Kidney epithelial cell (primary cell): ENCODE measurements around the gene CPEB3. TPM values are rescaled to one million over a fixed set of nuclear protein-coding genes. Genes with fewer than 3 reads are reported as not detected.

Source experiments
- DNase-seq: peaks from one replicate; pipeline ENCODE4 v3.0.0-alpha.2; 2010; ENCODE audit warnings: low read depth
- H3K27me3 ChIP-seq: 2 replicates; pipeline ENCODE4 v1.6.0; 2011; ENCODE audit warnings: low read length; ENCODE audit not compliant: control insufficient read depth, insufficient read depth
- H3K36me3 ChIP-seq: 2 replicates; pipeline ENCODE4 v1.5.1; 2011; ENCODE audit warnings: low read length; ENCODE audit not compliant: control insufficient read depth, insufficient read depth
- H3K4me3 ChIP-seq: 2 replicates; pipeline ENCODE4 v1.5.1; 2011; ENCODE audit warnings: low read depth, mild to moderate bottlenecking, control low read depth, low read length
- total RNA-seq: library from RNA; depleted of rRNA; stranded (reverse); fragments of >200 nt; gene quantifications from 2 replicates; pipeline ENCODE4 v1.2.3, GENCODE V29; 2015
- TF ChIP-seq, protein P1 (sequence below): IDR thresholded peaks from 2 replicates; pipeline ENCODE4 v1.5.1; 2011; ENCODE audit warnings: mild to moderate bottlenecking, moderate library complexity, low read length, control low read depth, inconsistent platforms; ENCODE audit not compliant: insufficient read depth, poor library complexity, severe bottlenecking

CPEB3 gene
- total RNA-seq, 1 donor from 2014 or later: 1.2 TPM

DNA sequence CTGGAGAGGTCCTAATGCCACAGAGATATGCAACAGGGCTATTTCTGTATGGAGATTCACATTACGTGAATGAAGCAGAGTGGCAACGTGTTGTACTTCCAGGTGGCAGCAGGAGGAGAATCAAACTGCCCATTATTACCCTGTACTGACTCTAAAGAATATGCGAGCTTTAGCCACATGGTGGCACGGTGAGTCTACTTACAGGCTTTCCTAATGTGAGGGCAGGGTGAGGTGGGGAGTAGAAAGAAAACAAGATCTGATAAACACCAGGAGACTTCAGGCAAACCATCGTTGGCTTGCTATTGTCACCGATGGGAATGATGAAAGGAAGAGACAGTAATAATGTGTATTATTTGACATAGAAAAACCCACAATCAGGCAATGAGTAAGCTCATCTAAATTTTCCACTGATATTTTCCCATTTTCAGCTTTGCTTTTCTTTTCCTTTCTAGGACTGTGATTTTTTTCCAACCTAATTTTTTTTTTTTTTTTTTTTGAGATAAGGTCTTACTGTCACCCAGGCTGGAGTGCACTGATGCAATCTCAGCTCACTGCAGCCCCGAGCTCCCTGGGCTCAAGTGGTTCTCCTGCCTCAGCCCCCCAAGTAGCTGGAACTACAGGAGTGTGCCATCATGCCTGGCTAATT, 203.0 kb downstream of the CPEB3 start:
- Histone ChIP-seq H3K36me3 (no peaks in the 10 kb centered on the region), H3K4me3 (no peak overlapping the region), H3K27me3 (no peaks in the 10 kb centered on the region)
- peak; percentile 37 for DNase-seq
- TF ChIP-seq, protein P1, sequence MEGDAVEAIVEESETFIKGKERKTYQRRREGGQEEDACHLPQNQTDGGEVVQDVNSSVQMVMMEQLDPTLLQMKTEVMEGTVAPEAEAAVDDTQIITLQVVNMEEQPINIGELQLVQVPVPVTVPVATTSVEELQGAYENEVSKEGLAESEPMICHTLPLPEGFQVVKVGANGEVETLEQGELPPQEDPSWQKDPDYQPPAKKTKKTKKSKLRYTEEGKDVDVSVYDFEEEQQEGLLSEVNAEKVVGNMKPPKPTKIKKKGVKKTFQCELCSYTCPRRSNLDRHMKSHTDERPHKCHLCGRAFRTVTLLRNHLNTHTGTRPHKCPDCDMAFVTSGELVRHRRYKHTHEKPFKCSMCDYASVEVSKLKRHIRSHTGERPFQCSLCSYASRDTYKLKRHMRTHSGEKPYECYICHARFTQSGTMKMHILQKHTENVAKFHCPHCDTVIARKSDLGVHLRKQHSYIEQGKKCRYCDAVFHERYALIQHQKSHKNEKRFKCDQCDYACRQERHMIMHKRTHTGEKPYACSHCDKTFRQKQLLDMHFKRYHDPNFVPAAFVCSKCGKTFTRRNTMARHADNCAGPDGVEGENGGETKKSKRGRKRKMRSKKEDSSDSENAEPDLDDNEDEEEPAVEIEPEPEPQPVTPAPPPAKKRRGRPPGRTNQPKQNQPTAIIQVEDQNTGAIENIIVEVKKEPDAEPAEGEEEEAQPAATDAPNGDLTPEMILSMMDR: peak; percentile 84

DNA sequence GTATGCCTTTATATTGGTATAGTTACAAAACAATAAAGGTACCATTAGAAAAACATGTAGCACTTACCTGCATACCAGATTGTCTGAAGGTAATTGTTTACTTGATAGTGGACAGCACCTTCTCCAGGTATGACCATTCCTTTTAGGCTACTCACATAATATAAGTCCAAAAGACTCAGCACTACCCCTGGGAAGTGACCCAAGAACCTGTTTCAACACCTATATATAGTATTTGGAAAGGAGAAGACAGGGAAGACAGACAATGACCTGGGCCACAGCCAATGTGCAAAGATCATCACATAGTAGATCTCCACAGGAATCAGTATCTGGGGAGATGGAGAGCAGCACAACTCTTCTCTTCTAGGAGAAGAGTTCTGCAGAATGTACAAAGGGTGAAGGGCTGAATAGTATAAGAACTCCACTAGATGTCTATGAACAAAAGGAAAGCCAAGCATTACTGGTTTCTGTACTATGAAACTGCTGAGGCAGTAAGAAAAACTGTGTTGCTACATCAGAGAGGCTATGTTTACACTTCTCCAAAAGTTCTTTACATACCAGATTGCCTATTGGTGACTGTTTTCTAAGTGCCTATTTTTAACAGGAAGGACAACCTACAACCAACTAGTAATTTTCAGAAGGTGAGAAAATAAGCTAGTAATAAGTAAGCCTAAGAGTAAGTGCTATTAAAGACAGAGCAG, 208.1 kb downstream of the CPEB3 start:
- H3K4me3 ChIP-seq: no peak overlapping the region
- no peaks in the 10 kb centered on the region for H3K27me3 ChIP-seq
- no peak for DNase-seq
- H3K36me3 ChIP-seq: no peaks in the 10 kb centered on the region
- TF ChIP-seq, protein P1: no peak

DNA sequence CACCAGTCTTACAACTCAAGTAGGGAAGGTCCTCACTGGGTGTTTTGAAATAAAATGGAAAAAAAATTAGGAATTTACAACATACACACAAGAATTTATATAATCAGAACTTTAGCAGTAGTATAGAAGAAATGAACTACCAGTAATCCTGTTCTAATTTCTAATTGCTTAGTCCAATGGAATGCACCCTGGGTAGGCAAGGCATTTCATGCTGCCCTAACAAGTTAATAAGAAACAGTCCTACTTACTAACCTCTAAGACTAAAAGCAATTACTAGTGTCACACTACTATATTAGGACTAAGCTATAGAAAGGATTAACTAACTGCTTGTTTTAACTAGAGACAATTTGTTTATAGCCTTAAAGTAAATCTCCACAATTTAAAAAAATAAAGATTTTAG, 209.2 kb downstream of the CPEB3 start:
- TF ChIP-seq, protein P1: no peak
- Histone ChIP-seq H3K27me3 (no peaks in the 10 kb centered on the region), H3K4me3 (no peak overlapping the region), H3K36me3 (no peaks in the 10 kb centered on the region)
- DNase-seq: peak; percentile 21

DNA sequence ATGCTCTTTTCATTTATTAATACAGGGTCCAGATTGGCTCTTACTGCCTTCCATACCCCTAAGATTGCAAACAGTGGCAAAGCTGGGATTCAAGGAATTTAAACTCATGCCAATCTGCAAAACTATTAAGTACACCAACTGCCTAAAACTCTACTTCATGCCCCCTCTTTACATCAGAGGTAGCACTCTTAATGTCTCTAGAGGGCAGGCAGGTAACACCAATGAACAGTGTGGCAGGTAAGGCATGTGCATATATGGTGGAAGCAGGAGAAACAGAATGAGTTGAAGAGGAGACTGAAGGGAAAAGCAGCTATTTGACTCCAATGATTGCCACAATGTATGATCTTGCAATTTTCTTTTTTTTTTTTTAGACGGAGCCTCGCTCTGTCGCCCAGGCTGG, 210.6 kb downstream of the CPEB3 start:
- DNase-seq: no peak
- TF ChIP-seq, protein P1: no peak
- Histone ChIP-seq H3K36me3 (no peaks in the 10 kb centered on the region), H3K27me3 (no peaks in the 10 kb centered on the region), H3K4me3 (no peak overlapping the region)

DNA sequence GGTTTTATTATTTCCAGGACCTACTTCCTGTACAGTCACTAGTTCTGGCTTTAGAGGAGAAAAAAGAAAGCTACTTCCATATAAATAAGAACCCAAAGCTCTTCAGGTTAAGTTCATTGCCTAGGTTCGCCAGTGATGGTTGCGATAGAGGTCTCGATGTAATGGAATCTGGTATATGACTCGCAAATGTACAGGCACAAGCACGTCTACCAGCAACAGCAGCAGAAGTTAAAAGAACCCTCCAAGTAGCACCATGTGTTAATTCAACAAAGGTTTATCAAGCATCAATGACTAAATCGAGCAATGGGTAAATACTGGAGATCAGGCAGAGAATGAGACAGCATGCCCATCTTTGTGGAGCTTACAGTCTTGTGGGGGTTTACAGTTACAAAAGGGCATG, 211.9 kb downstream of the CPEB3 start:
- no peak for DNase-seq
- TF ChIP-seq, protein P1: no peak
- H3K4me3 ChIP-seq: no peak overlapping the region
- no peaks in the 10 kb centered on the region for H3K27me3 ChIP-seq
- no peaks in the 10 kb centered on the region for H3K36me3 ChIP-seq
